Hematopoietic multipotent progenitor cell treated with erythropoietin and hydrocortisone succinate and interleukin-3 and kit ligand, for 6 days (in vitro differentiated cells): ENCODE measurements around the gene RAB5A.
"Not testable (repeated sequence)": the region's sequence is repeated elsewhere in the genome, so short reads cannot be mapped to it uniquely, and the experiment has no call there.

ENCODE experiments used
- DNase-seq: peaks from one replicate; pipeline ENCODE4 v3.0.0-alpha.2; 2015

The RAB5A gene, protein sequence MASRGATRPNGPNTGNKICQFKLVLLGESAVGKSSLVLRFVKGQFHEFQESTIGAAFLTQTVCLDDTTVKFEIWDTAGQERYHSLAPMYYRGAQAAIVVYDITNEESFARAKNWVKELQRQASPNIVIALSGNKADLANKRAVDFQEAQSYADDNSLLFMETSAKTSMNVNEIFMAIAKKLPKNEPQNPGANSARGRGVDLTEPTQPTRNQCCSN

DNA sequence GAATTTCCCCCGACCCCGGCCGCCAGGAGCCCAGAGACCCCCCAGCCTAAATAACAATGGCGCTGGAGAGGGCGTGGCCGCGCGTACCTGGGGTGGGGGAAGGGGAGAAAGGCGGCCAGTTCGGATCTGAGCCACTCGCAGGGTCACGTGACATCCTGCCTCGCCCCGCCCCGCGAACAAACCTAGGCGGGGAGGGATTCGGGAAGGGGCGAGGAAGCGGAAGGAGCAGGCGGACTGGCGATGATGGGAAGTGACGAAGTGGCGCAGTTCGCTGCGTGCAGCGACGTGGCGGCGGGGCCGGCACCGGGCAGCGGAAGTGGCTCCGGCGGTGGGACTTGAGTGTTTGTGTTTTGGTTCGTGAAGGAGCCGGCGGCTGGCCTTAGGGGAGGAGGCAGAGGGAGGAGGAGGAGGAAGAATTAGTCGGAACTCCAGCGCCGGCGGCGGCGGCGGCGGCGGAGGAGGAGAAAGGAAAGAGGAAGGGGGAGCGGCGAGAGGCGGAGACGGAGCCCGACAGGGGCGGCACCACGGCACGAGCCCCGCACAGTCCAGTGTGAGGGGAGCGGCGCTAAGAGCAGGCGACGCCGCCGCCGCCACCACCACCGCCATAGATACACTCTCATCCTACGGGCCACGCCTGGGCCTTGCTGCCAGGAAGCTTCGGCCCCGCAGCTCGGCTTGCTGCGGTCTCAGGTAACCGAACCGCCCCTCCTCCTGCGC, at the start of gene RAB5A:
TSS of gene RAB5A (plus strand) at position 266 of the 717 bp plus-strand sequence. CDS start 3,802 bp downstream, outside the sequence.
- DNase-seq = peak; percentile 99

DNA sequence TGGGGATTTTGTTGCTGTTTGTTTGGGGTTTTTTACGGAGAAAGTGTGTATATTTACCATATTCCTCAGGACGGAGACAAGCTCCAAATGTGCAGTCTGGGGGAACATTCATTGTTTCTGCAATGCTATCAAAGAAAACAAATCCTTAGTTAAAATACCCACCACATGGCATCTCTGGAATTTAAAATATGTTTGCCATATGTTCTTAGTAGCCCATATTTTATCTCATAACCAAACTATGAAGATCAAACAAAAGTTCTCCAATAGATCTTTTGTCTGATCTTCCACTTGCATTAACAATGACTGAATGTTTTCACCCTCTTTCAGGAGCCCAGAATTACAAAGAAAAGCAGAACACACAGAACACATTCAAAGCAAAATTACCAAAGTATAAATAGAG, 48.2 kb upstream of the RAB5A start:
- DNase-seq = no peak

DNA sequence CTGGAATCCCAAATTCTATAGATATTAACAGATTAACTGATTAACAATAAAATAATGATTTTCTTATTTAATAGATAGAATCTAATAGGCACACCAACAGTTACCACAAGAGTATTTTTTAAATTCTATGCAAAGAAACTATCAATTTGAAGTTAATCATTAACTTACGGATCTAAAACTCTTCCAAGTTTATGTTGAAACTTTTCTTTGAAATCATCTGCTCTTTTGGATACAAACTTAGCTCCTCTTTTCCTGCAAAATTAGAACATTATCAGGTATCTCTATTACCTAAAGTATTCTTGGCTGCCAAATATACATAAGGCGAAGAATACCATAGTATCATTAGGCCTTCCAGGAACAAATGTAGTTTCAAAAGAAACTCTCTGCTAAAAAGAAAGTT, 47.6 kb upstream of the RAB5A start:
- no peak for DNase-seq

DNA sequence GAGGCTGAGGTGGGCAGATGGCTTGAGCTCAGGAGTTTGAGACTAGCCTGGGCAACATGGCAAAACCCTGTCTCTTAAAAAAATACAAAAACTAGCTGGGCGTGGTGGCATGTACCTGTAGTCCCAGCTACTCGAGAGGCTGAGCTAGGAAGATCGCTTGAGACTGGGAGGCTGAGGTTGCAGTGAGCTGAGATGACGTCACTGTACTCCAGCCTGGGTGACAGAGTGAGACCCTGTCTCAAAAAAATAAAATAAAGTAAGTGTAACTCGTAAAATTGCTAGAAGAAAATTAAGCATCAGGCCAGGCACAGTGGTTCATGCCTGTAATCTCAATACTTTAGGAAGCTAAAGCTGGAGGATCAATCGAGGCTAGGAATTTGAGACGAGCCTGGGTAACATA, 47.1 kb upstream of the RAB5A start:
- not testable (repeated sequence) for DNase-seq

DNA sequence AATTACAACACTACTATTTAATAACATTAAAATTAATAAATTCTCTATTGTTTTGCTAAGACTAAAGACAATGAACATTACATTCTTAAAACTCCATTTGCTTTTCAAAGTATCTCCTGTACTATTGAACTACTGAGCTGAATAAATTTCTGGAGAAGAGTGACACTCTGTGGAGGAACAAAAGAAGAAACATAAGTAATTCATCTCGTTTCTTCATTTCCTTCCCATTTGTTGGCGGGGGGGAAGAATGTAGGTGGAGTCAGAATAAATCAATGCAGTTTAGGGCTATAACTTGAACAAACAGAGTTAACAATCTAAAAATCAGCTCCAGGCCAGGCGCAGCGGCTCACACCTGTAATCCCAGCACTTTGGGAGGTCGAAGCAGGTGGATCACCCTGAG, 45.6 kb upstream of the RAB5A start:
- DNase-seq = peak; percentile 20

DNA sequence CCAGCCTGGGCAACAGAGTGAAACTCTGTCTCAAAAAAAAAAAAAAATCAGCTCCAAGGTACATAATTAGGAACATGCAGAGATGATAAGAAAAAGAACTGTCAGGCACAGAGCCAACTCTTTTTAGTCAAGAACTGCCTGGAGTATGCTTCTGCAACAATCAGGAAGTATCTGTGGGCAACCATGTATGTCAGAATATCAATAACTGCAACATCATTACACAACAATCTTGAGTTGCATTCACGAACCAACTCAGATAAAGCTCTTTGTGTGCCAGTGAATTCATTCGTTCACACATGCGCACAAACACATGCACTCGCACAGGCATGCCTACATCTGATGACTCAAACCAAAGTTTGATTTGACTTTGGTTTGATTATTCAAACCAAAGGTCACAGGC, 45.0 kb upstream of the RAB5A start:
- peak; percentile 88 for DNase-seq

DNA sequence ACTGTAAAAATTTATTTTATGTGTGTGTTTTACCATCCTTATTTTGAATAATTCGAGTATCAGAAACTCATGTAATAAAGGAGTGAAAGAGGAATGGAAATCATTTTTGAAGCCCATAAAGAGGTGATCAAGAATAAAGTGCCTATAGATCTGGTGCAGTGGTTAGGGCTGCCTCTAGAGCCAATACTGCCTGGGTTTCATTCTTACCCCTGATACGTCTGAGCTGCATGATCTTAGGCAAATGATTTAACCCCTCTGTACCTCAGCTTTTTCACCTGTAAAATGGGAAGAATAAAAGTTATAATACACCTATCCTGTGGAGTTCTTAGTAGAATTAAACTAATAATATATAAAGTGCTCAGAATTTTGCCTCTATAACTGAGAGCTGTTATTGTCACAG, 43.2 kb upstream of the RAB5A start:
- DNase-seq = no peak

DNA sequence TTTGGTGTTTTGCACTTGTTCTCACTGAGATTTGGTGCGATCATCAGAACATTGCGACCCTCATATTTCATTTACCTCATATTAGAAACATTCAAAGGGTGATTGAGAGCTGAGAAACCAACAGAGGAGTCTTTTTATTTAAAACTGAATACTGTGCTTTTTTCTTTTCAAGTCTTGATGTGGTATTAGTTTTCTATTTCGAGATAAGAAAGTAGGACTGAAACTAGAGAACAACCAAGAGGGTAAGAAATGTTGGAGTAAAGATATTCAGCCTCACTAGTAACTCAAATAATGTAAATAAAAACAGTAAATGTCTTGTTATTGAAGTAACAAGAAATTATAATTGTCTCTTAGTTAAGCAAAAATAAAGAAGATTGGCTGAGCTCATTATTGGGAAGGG, 39.4 kb upstream of the RAB5A start:
- no peak for DNase-seq

DNA sequence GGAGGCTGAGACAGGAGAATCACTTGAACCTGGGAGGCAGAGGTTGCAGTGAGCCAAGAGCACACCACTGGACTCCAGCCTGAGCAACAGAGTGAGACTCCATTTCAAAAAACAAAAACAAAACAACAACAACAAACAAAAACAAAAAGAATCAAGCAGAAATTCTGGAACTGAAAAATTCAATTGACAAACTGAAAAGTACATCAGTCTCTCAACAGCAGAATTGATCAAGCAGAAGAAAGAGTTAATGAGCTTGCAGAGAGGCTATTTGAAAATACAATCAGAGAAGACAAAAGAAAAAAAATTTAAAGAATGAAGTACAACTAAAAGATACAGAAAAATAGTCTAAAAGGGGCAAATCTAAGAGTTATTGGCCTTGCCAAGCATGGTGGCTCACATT, 35.4 kb upstream of the RAB5A start:
- no peak for DNase-seq

DNA sequence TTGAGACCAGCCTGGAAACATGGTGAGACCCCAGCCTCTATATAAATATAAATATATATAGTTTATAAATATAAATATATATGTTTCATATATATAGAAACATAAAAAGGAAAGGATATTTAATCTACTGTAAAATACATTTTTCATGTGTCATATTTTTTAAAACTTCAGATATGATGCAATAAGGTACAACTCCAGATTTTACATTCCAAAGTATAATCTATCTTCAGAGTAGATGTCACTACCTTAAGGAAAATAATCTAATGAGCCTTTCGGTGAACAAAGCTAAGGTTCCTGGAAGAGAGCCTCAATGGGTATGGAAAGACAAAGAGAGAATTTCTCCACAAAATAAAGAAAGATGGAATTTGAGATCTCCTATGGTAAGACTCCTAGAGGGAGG, 29.7 kb upstream of the RAB5A start:
- DNase-seq = no peak

DNA sequence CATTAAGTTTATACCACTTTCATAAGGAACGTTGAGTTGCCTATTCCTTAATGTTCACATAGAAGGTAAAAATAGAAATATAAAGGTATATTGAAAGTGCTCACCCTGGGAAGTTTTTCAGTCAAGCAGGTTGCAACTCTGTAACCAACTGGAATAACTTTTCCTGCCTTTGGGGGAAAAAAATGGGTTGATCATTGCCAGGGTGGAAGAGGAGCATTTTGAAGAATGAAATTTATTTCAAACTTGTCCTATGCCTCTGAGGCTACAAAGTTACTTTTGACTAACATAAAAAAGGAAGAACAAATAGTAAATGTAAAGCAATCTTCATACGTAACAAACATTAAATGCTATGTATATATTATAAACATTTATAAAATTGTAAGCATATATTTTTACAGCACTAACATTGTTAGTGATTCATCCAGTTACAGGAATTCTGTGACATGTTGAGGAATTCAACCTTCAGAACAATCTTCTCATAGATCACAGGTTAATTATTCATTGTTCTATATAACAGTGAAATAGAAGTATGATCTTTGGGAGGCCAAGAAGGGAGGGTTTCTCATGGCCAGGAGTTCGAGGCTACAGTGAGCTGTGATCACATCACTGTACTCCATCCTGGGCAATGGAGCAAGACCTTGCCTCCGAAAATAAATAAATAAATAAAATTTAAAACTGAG, 26.4 kb upstream of the RAB5A start:
- DNase-seq = no peak

DNA sequence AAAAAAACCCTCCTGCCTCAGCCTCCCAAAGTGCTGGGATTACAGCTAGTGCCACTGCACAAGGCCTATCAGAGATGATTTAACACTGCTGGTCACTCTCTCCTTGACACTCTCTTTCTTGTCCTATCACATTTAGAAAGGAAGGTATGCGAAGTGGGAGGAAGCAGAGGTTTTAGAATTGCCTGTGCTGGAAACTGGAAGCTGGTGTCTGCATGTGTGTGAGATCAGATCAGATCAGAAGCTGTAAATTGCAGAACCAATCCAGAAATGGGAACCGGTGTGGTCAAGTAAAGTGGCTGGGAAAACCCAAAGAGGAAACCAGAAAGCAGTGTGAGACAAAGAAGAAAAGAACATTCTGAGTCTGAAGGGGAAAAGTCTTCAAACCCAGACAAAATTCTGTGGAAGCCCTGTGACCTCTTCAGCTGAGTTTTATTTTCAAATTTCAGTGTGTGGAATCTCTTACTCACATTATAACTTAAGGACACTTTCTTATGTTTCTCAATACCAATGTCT, 15.7 kb upstream of the RAB5A start:
- DNase-seq = peak; percentile 62

DNA sequence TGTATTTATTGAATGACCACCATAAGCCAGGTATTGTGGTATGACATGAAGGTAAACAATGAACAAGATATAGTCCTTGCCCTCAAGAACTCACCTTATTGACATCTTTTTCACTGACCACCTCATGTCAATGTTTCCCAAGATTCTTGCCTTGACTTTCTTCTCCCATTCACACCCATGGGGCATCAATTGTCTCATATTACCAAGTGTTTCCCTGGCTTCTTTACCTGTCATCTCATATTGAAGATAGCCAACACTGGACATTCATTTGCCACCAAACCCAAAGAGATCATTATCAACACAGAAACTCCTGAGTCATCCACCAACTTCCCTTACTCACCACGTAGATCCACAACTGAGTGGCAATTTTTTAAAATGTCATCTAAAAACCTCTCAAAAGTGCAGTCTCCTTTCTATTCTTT, 15.1 kb upstream of the RAB5A start:
- peak; percentile 59 for DNase-seq

DNA sequence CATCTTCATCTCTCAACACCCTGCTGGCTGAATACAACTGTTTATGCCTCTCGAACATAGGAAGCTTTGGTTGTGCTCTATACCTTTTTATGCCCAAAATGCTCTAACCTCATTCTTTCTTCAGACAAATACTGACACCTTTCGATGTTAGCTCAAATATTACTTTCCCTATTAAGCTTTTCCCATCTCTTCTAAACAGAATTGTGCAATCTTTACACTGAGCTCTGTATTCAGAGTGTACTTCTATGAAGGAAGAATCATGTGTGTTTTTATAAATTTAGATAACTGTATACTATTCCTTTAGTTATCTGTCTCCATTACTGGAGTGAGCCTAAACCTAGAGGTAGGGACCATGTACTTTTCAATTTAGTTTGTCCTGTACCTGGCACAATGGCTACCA, 14.5 kb upstream of the RAB5A start:
- DNase-seq = no peak

DNA sequence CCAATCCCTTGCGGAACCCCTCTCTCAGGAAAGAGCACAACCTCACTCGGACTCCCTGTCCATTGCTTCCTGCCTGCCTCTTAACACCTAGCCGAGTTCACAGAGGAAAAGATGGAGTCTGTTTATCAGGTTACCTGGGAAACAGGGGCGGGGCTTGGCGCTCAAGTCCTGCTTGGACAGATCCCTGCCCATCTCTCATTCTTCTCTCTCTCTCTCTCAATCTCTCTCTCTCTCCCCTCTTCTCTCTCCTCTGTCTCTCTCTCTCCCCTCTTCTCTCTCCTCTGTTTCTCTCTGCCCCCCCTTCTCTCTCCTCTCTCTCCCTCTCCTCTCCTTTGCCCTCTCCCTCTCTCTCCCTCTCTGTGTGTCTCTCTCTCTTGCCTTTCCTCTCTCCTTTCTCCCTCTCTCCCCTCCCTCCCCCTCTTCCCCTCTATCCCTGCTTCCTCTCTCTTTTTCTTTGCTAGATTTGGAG, 12.8 kb upstream of the RAB5A start, which contains the start of gene EFHB:
TSS of gene EFHB (minus strand) at position 120 of the 469 bp plus-strand sequence. CDS start 199 bp downstream, outside the sequence.
- peak; percentile 80 for DNase-seq

DNA sequence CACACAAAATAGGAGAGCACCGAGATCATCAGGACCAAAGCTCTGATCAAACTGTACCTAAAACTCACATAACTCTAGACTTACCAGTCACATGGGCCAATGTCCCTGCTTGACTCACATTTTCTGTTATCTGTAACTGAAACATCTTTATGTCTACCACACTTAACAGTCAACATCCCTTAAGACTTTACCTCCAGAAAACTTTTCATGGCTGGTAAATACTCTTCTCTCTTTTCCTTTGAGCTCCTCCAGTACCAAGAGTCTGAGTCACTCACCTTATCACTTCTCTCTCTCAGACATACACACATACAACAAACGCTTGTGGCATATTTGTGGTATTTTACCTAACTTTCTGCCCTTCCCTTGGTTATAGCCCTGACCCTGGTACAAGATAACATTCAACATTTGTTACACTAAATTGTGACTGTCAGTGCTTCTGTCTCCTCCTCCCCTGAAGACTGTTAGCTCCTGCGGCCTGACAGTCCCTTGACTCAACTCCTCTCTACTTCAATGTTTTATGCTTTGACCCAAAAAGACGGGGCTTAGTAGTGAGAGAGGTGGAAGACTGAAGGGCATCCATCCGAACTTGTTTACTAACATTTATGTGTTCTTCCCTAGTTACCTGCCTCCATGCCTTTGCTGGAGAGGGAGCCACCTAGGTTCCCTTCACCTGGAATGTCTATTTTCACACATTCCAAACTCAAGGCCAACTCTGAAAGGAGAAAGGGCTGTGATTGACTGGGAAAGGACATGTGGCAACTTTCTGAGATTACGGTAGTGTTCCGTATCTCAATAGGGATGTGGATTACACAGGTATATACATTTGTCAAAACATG, 9.2 kb upstream of the RAB5A start:
- DNase-seq = peak; percentile 93

DNA sequence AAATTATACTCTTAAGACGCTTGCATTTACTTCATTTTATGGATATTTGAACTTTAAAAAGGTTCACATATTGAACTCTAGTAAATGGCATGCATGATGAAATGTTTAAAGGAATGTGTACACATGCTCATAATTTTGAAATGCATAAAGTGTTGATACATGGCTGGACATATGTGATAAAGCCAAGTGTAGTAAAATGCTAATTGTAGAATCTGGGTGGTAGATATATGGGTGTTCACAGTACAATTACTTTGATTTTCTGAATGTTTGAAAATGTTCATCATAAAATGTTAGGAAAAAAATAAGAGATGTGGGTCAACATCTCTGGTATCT, 8.6 kb upstream of the RAB5A start:
- DNase-seq = no peak

DNA sequence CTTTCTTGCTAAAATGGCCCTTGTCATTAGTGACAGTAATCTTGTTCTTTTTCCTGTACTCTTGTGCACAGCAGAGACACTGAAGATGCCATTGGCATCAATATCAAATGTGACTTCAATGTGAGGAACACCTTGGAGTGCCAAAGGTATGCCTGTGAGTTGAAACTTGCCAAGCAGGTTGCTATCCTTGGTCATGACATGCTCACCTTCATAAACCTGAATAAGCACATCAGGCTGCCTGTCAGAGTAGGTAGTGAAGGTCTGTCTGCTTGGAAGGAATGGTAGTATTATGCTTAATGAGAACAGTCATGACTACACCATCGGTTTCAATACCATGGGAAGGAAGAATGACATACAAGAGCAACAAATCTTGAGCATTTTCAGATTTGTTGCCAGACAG, 6.3 kb upstream of the RAB5A start:
- no peak for DNase-seq

DNA sequence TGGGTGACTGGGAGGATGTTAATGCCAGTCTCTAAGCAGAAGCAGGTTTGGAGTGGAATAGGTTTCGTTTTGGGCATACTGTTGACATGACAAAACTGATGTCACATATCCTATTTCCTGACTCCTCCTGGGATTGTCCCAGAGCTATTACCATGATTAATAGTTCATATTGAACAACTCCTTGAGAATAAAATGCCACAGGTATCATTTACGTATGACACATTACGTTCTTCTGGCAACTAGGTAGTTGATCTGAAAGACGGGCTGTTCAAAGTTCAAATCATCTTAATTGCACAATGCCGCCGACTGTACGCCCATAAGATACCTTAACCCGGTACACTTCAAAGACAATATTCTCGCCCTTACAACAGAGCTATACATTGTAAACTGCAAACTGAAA, 1.4 kb upstream of the RAB5A start:
- no peak for DNase-seq

DNA sequence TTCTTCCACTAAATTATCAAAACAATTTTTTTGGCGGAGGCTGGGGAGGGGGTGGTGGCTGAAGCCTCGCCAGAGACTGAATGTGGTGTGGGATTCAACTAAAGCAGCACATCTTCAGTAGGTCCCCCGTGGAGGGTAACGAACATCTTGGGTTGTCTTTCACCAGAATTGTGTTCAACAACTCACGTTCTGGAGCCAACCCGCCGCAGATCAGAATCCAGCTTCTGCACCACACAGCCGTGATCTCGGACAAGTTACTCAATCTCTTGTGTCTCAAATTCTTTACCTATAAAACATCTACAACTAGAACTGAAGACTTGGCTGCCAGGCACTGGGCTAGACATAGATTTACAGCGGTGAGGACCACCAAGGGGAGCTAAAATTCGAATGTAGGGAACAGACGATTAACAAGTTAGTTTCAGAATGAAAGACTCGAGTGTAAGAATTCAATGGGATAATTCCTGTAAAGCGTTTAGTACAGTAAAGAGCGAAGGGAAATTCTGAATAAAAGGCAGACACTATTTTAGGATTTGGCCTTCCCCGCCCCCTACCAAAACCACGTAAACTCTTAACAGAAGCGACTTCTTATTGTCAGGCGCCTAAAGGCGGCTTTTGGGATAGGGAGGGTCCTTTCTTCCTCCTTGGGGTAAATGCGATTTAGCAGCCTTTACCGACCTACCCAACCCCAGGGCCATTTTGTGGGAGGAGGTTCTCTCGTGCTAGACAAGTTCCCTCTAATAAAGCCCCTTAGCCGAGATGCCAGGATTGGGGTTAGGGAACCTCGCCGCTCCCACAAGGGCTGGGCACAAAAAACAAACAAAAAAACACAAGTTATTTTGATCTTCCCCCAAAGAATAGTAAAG, 697 bp upstream of the RAB5A start:
- DNase-seq = no peak

DNA sequence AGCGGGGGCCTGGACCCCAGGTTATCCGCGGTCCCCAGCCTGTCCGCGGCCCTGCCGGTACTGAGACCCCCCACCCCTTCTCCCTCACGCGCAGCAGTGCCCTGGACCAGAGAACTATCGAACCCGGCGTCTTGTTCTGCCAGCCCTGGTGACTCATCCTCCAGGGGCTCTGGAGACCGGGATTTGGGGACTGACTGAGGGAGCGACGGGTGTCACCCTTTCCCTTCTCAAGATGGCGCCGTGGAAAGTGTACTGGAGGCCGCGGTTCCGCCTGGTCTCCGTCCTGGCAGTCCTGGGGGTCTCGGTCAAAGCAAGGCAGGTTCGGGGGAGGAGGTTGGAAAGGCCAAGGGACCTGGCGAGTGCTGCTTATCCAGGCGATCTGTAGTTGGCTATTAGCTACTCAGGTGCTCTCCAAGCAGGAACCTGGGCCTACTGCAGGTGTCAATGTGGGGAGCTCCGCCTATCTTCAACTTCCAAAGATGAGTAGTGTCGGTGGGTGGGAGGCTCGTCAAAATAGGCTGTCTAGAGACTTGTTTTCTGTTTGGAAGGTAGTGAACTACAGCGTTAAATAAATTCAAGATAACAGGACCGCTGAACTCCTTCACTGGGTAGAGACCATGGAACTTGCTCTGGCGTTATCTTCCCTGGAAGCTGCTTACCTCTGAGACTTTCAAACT, 790 bp downstream of the RAB5A start:
- DNase-seq = peak; percentile 72
